Hematopoietic multipotent progenitor cell treated with erythropoietin and hydrocortisone succinate and interleukin-3 and kit ligand, for 17 days (in vitro differentiated cells): ENCODE results near the gene ZIC2.
"Not testable (repeated sequence)": the region's sequence is repeated elsewhere in the genome, so short reads cannot be mapped to it uniquely, and the experiment has no call there.

Source experiments
- DNase-seq: peaks from one replicate; pipeline ENCODE4 v3.0.0-alpha.2; 2015; ENCODE audit warnings: low spot score

The ZIC2 gene

GRCh38 chr13:100019780-100020356, 38.3 kb downstream of the ZIC2 start:
- DNase-seq: no peak

GRCh38 chr13:100022798-100023197, 41.2 kb downstream of the ZIC2 start:
- no peak for DNase-seq

DNA sequence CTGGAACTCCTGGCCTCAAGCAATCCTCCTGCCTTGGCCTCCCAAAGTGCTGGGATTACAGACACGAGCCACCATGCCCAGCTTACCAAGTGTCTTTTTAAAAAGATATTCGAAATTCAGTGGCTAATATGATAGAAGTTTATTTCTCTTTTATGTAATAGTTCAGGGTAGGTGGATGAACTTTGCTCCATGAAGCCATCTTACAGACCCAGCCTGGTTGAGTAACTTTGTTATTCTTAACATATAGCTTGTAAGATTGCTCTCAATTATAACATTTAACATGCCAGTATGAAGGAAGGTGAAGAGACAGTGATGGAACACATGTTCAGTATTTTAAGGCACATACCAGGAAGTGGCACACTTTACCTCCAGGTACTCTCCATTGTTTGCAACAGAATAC, 42.4 kb downstream of the ZIC2 start:
- DNase-seq: no peak

GRCh38 chr13:100029933-100030332, 48.3 kb downstream of the ZIC2 start:
- no peak for DNase-seq

DNA sequence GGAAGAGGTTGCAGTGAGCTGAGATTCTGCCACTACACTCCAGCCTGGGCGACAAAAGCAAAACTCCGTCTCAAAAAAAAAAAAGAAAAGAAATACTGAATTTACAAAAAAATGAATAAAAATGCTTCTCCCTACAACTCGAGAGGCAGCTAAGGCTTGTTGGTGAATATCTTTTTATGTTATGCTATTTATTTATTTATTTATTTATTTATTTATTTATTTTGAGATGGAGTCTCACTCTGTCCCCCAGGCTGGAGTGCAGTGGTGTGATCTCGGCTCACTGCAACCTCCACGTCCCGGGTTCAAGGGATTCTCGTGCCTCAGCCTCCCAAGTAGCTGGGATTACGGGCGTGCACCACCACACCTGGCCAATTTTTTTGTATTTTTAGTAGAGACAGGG, 51.1 kb downstream of the ZIC2 start:
- not testable (repeated sequence) for DNase-seq

DNA sequence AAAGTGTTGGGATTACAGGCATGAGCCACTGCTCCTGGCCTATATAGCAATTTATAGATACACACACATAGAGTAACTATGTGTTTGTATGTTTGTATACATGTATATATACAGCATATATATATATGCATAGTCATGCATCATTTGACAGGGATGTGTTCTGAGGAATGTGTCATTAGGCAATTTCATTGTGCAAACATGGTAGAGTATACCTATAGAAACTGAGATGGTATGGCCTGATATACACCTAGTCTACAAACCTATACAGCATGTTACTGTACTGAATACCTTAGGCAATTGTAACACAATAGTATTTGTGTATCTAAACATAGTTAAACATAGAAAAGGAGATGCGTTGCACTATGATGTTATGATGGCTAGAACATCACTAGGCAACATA, 54.4 kb downstream of the ZIC2 start:
- DNase-seq: no peak
